K562 (cell line): Measurements from ENCODE around the gene CRELD2. TPM values are rescaled to one million over a fixed set of nuclear protein-coding genes. Genes with fewer than 3 reads are reported as not detected.

Experiments
- ATF1 ChIP-seq, 2 experiments: fragments of 450-650 bp in 1 of 2; IDR thresholded peaks; 2 replicates each; pipeline ENCODE4 v1.6.1; 2016; ENCODE audit warnings: missing compliant biosample characterization in 1 of 2, missing genetic modification characterization in 1 of 2
- ATF7 ChIP-seq: fragments of 450-650 bp; IDR thresholded peaks from 2 replicates; pipeline ENCODE4 v1.7.1; 2014; ENCODE audit warnings: mild to moderate bottlenecking, moderate library complexity
- BMI1 ChIP-seq: fragments of 150-350 bp; IDR thresholded peaks from 2 replicates; pipeline ENCODE4 v1.6.1; 2014; ENCODE audit warnings: low read length
- CHD4 ChIP-seq: fragments of 200-600 bp; sonication (generic); IDR thresholded peaks from 3 replicates; pipeline ENCODE4 v1.6.1; 2012; ENCODE audit warnings: low read depth, mild to moderate bottlenecking, mixed read lengths, low read length, inconsistent platforms; ENCODE audit not compliant: insufficient read depth, insufficient replicate concordance, poor library complexity, severe bottlenecking
- GABPB2 ChIP-seq: fragments of 250-450 bp; sonication (Bioruptor Pico); conservative IDR thresholded peaks from 2 replicates; pipeline ENCODE4 v1.5.1; 2021; ENCODE audit warnings: mild to moderate bottlenecking
- MECOM ChIP-seq: fragments of 250-450 bp; sonication (Bioruptor Pico); IDR thresholded peaks from 2 replicates; pipeline ENCODE4 v1.8.0; 2022; ENCODE audit warnings: inconsistent platforms
- MIER1 ChIP-seq: fragments of 450-650 bp; IDR thresholded peaks from 2 replicates; pipeline ENCODE4 v1.6.1; 2016; ENCODE audit warnings: antibody characterized with exemption, mild to moderate bottlenecking, low read depth
- NRF1 ChIP-seq, 2 experiments: fragments of 450-650 bp; IDR thresholded peaks in 1 of 2; conservative IDR thresholded peaks in 1 of 2; 2 replicates each; pipeline ENCODE4 v1.6.1; 2014; ENCODE audit warnings: mild to moderate bottlenecking in 2 of 2
- PHF21A ChIP-seq: fragments of 450-650 bp; IDR thresholded peaks from 2 replicates; pipeline ENCODE4 v1.6.1; 2017; ENCODE audit warnings: low read depth, borderline replicate concordance
- RBFOX2 ChIP-seq: fragments of 200-400 bp; formaldehyde crosslinking; IDR thresholded peaks from 2 replicates; pipeline ENCODE4 v1.6.1; 2017; ENCODE audit warnings: low read depth, mild to moderate bottlenecking, low read length, moderate library complexity
- RBM17 ChIP-seq: fragments of 200-400 bp; formaldehyde crosslinking; IDR thresholded peaks from 2 replicates; pipeline ENCODE4 v1.6.1; 2017; ENCODE audit warnings: low read depth, mild to moderate bottlenecking, low read length, borderline replicate concordance
- RCOR1 ChIP-seq, 2 experiments: IDR thresholded peaks; 2 replicates each; pipeline ENCODE4 v1.6.1; 2012; ENCODE audit warnings: low read depth in 2 of 2, low read length in 2 of 2, borderline replicate concordance in 1 of 2, improper control_type of control experiment in 1 of 2
- SRSF9 ChIP-seq: fragments of 200-400 bp; formaldehyde crosslinking; IDR thresholded peaks from 2 replicates; pipeline ENCODE4 v1.6.1; 2017; ENCODE audit warnings: low read depth, low read length, borderline replicate concordance
- STAT6 ChIP-seq: sonication (generic); formaldehyde crosslinking; IDR thresholded peaks from 2 replicates; pipeline ENCODE4 v1.8.1; 2023; ENCODE audit warnings: mild to moderate bottlenecking, missing genetic modification reagents
- TEAD2 ChIP-seq: fragments of 450-650 bp; IDR thresholded peaks from 2 replicates; pipeline ENCODE4 v1.6.1; 2016; ENCODE audit warnings: missing genetic modification characterization, control low read depth, missing compliant biosample characterization
- THRA ChIP-seq: fragments of 450-650 bp; IDR thresholded peaks from 2 replicates; pipeline ENCODE4 v1.6.1; 2017; ENCODE audit warnings: mild to moderate bottlenecking, moderate library complexity
- ZC3H4 ChIP-seq: sonication (generic); formaldehyde crosslinking; IDR thresholded peaks from 2 replicates; pipeline ENCODE4 v1.9.0; 2021; ENCODE audit warnings: missing genetic modification reagents, borderline replicate concordance
- ZNF282 ChIP-seq: sonication (generic); formaldehyde crosslinking; IDR thresholded peaks from 2 replicates; pipeline ENCODE4 v1.8.1; 2023; ENCODE audit warnings: missing genetic modification reagents
- ZNF354B ChIP-seq: fragments of 250-450 bp; sonication (Bioruptor Pico); IDR thresholded peaks from 2 replicates; pipeline ENCODE4 v1.4.0; 2020
- polyA plus RNA-seq, 8 experiments: library from polyadenylated mRNA; depleted of rRNA in 4 of 8; stranded (reverse) in 5 of 8; unstranded in 3 of 8; fragments of >200 nt; fragmentation: Nextera tagmentation in 2 of 8; fragmentation: Illumina TruSeq in 1 of 8; extraction: Ambion mirVana in 2 of 8; extraction: Trizol in 1 of 8; gene quantifications; 2 replicates each; pipeline versions ENCODE4 v1.2.1 to v1.2.3, GENCODE V29; 2011 to 2014; ENCODE audit warnings: inconsistent platforms in 1 of 8, missing spikeins in 1 of 8
- total RNA-seq, 7 experiments: library from RNA; depleted of rRNA in 6 of 7; stranded (reverse); fragments of >200 nt in 6 of 7; fragmentation: Illumina TruSeq in 2 of 7; extraction: Trizol in 2 of 7; gene quantifications; 2 replicates each; pipeline versions ENCODE4 v1.2.1 to v1.2.3, GENCODE V29; 2011 to 2021; ENCODE audit warnings: low replicate concordance in 1 of 7
- TF ChIP-seq, protein P1 (sequence below): fragments of 250-450 bp; sonication (Bioruptor Pico); IDR thresholded peaks from 2 replicates; pipeline ENCODE4 v1.5.0; 2020; ENCODE audit warnings: mild to moderate bottlenecking, borderline replicate concordance

The CRELD2 gene
- total and polyA plus RNA-seq, 9 of the 15 experiments (the other 6 are each of a cell fraction or from before 2014, with no cell fraction given): 0.96 to 25.3 (median 8.8) TPM

DNA sequence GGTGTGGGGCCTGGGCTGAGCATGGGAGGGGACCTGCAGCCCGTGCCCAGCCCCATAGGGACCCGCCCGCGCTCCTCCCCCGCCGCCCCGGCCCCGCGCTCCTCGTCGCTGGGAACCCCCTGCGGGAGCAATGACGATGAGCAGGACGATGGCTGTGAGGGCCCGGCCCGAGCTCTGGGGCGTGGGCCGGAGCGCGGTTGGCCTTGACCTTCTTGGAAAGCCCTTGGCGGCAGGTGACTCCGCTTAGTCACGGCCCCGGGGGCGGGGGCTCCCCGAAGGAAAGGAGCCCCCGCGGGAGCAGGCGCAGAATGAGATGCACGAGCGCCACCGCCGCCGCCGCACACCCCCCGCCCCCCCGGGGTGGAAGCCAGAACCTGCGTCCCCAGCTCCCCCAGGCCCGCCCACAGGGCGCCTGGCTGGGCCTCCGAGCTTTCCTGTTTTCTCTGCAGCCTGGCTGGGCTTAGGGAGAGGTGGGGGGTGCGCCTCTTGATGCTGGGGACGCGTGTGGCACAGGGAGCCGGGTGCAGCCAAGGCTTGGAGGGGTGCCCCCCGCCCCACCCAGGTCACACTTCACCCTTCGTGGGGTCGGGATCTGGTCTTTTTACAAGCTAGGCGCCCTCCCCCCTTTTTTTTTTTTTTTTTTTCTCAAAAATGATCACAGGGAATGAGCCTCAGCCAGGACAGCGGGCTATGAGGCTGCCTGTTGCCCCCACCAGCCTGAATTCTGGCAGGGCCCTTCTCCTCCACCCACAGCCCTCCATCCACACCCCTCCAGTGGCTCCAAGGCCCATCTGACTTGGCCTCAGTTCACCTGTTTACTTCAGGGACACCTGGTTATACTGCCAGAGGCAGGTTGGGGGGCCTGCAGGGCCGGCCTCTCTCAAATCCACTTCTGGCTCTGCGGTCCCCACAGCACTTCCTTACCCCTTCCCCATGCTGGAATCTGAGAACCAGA is 17.9 kb downstream of the CRELD2 start (continued):
- no peak for TF ChIP-seq ATF1 (CRISPR knock-in tag; IDR thresholded peaks at IDR 0.05)
- TF ChIP-seq ATF1 (tag; IDR thresholded peaks at IDR 0.05): peak; percentile 52; the same call in 1 of the 2 replicates
- TF ChIP-seq TEAD2 (tag): no peak
- TF ChIP-seq GABPB2: no peak
- TF ChIP-seq BMI1: no peak
- TF ChIP-seq ZNF354B: no peak
- TF ChIP-seq CHD4: no peak
- TF ChIP-seq THRA: no peak
- no peak for TF ChIP-seq STAT6 (CRISPR knock-in tag)
- TF ChIP-seq RBM17: no peak
- TF ChIP-seq RCOR1 (IDR thresholded peaks at IDR 0.05; ENCODE audit: borderline replicate concordance in 1 of 2, low read depth in 2 of 2, low read length in 2 of 2): peak in 1 of 2 experiments; percentile 21; a peak in 1 of 4 replicates
- TF ChIP-seq NRF1 (conservative IDR thresholded peaks at IDR 0.05 in 1 of 2, IDR thresholded peaks at IDR 0.05 in 1 of 2): peak; percentile 87 to 89
- peak; percentile 70 for TF ChIP-seq ATF7
- TF ChIP-seq MIER1: no peak
- no peak for TF ChIP-seq MECOM (CRISPR knock-in tag)
- TF ChIP-seq SRSF9: no peak
- TF ChIP-seq PHF21A: no peak
- TF ChIP-seq, protein P1, sequence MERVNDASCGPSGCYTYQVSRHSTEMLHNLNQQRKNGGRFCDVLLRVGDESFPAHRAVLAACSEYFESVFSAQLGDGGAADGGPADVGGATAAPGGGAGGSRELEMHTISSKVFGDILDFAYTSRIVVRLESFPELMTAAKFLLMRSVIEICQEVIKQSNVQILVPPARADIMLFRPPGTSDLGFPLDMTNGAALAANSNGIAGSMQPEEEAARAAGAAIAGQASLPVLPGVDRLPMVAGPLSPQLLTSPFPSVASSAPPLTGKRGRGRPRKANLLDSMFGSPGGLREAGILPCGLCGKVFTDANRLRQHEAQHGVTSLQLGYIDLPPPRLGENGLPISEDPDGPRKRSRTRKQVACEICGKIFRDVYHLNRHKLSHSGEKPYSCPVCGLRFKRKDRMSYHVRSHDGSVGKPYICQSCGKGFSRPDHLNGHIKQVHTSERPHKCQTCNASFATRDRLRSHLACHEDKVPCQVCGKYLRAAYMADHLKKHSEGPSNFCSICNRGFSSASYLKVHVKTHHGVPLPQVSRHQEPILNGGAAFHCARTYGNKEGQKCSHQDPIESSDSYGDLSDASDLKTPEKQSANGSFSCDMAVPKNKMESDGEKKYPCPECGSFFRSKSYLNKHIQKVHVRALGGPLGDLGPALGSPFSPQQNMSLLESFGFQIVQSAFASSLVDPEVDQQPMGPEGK (CRISPR knock-in tag): peak; percentile 64; the same call in 1 of the 2 replicates
- TF ChIP-seq ZC3H4 (CRISPR knock-in tag): no peak
- no peak for TF ChIP-seq ZNF282 (CRISPR knock-in tag)
- TF ChIP-seq RBFOX2: peak; percentile 65
